ENCODE data around the gene ZSCAN10.

DNA sequence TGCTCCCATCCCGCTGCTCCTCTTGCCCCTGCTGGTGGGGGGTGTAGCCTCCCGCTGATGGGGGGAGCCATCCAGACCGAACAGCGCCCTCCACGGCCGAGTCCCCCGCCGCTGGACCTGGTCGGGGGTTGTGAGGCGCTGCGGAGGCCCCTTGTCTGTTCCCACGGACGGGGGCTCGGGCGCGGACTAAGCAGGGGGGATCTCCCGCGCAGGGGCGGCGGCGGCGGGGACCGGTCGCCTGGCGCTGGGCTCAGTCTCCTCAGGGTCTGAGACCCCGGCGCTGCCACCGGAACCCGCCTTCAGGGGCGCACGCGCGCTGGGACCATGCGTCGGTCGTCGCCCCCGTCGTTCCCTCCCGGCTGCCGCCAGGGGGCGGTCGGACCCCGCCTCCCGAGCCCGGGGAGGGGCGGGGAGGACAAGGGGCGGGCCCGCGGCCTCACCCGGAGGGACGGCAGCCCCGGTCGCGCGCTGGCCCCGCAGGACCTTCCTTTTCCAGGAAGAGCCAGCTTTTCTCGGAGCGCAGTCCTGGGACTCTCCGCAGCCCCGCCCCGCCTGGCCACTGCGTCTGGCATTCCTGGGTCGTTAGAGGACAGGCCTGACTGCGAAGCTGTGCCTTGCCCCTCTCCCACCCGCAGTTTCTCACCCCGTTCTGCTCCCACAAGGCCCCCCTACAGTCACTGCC is 39.9 kb downstream of the ZSCAN10 start:
- TF ChIP-seq, protein P1, sequence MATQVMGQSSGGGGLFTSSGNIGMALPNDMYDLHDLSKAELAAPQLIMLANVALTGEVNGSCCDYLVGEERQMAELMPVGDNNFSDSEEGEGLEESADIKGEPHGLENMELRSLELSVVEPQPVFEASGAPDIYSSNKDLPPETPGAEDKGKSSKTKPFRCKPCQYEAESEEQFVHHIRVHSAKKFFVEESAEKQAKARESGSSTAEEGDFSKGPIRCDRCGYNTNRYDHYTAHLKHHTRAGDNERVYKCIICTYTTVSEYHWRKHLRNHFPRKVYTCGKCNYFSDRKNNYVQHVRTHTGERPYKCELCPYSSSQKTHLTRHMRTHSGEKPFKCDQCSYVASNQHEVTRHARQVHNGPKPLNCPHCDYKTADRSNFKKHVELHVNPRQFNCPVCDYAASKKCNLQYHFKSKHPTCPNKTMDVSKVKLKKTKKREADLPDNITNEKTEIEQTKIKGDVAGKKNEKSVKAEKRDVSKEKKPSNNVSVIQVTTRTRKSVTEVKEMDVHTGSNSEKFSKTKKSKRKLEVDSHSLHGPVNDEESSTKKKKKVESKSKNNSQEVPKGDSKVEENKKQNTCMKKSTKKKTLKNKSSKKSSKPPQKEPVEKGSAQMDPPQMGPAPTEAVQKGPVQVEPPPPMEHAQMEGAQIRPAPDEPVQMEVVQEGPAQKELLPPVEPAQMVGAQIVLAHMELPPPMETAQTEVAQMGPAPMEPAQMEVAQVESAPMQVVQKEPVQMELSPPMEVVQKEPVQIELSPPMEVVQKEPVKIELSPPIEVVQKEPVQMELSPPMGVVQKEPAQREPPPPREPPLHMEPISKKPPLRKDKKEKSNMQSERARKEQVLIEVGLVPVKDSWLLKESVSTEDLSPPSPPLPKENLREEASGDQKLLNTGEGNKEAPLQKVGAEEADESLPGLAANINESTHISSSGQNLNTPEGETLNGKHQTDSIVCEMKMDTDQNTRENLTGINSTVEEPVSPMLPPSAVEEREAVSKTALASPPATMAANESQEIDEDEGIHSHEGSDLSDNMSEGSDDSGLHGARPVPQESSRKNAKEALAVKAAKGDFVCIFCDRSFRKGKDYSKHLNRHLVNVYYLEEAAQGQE (IDR thresholded peaks at IDR 0.05; ENCODE audit: insufficient replicate concordance, low read depth), result no peak
- TF ChIP-seq, protein P2, sequence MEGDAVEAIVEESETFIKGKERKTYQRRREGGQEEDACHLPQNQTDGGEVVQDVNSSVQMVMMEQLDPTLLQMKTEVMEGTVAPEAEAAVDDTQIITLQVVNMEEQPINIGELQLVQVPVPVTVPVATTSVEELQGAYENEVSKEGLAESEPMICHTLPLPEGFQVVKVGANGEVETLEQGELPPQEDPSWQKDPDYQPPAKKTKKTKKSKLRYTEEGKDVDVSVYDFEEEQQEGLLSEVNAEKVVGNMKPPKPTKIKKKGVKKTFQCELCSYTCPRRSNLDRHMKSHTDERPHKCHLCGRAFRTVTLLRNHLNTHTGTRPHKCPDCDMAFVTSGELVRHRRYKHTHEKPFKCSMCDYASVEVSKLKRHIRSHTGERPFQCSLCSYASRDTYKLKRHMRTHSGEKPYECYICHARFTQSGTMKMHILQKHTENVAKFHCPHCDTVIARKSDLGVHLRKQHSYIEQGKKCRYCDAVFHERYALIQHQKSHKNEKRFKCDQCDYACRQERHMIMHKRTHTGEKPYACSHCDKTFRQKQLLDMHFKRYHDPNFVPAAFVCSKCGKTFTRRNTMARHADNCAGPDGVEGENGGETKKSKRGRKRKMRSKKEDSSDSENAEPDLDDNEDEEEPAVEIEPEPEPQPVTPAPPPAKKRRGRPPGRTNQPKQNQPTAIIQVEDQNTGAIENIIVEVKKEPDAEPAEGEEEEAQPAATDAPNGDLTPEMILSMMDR (IDR thresholded peaks at IDR 0.05; ENCODE audit: insufficient read depth, low read length), result peak; percentile 54
